Parietal lobe (tissue), 2 donors: Measurements from ENCODE around the gene MYLK2. TPM values are rescaled to one million over a fixed set of nuclear protein-coding genes. Genes with fewer than 3 reads are reported as not detected.

Experiments
- small RNA-seq: library from RNA; depleted of rRNA; stranded (forward); fragments of <200 nt; gene quantifications from one replicate; pipeline ENCODE3, GENCODE V24; 2014; ENCODE audit warnings: low replicate concordance
- total RNA-seq: library from RNA; depleted of rRNA; stranded (reverse); fragments of >200 nt; gene quantifications from one replicate; pipeline ENCODE4 v1.2.3, GENCODE V29; 2014

Gene MYLK2
- total RNA-seq: 0.94 TPM

DNA sequence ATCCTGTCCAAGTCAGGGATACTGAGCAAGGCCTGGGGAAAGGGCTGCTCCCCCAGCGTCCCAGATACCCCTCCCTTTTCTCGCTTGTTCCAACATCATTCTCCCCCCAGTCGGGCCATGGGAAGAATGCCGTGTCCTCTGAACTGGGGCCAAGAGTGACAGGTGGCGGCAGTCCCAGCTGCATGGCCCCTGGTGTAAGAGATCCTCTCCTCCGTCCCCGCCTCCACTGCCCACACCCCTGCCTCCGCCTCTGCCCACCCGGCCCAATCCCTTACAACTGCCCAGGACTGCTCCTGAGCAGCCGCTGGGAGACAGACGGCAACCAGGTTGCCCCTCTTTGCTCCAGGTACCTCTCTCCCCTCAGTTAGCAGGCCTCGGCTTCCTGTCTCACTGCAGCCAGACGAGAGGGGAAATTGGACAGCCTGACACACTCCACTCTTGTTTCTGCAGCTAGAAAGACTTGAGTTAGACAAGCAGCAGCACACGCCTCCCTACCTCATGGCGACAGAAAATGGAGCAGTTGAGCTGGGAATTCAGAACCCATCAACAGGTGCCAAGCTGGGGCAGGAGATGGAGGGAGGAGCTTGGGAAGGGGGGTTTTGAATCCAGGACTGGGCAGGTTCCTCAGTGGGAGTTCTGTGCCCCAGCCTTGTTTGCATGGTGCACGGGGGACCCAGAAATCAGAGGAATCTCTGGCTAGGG, at the start of gene MYLK2:
Gene MYLK2, plus strand, starts transcription at position 274 of the 702 bp plus-strand sequence. Its CDS starts 225 bp downstream, at position 499.

DNA sequence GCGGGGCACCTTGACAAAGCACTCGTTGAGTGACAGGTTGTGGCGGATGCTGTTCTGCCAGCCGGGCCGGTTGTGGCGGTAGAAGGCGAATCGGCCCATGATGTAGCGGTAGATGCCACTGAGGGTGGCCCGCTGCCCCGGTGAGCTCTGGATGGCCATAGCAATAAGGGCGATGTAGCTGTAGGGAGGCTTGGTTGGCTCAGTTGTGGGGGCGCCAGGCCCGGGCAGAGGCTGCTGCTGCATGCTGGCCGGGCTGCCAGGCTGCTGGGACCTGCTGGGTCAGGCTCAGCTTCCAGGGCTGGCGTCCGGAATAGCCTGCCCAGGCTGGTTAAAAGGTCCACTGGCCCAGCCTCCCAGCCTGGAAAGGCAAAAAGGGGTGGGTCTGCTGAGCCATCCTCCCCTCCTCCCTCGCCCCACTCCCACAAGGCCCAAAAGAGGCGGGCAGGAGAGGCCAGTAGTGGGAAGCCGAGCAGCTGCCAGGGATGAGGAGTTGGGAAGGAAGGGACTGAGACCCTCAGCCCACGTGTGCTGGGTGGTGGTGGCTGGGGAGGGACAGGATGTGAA, 26.2 kb downstream of the MYLK2 start, which contains the start of gene FOXS1:
Gene FOXS1, minus strand, starts transcription at position 305 of the 564 bp plus-strand sequence. Its CDS starts 62 bp downstream, at position 243.

GRCh38 chr20:31869942-31870725, 51.0 kb downstream of the MYLK2 start, which contains the start of the genes DUSP15 and TTLL9:
DUSP15 (minus strand) TSS chr20:31870527; CDS start chr20:31870337, 190 bp downstream.
TTLL9 (plus strand) TSS chr20:31870634; CDS start chr20:31871127, 493 bp downstream.

Small RNAs within 50 kb of the gene (small RNA-seq; reads per million reads assigned to genes)
- gene AL160175.1: not detected

Other genes starting within 250 kb of the MYLK2 start
- 26.0 TPM for gene ID1, start 214.1 kb upstream of the MYLK2 start, total RNA-seq
- not detected for gene COX4I2, start 181.4 kb upstream of the MYLK2 start, total RNA-seq
- 50.7 TPM for gene BCL2L1, start 96.5 kb upstream of the MYLK2 start, total RNA-seq
- gene TPX2, start 80.1 kb upstream of the MYLK2 start, total RNA-seq: 11.0 TPM
- not detected for gene FOXS1, start 26.2 kb downstream of the MYLK2 start, total RNA-seq
- gene DUSP15, start 51.2 kb downstream of the MYLK2 start, total RNA-seq: 6.6 TPM
- gene TTLL9, start 51.3 kb downstream of the MYLK2 start, total RNA-seq: 4.4 TPM
- gene PDRG1, start 132.7 kb downstream of the MYLK2 start, total RNA-seq: 5.6 TPM
- gene XKR7, start 148.8 kb downstream of the MYLK2 start, total RNA-seq: 18.2 TPM
- 2.8 TPM for gene CCM2L, start 191.1 kb downstream of the MYLK2 start, total RNA-seq
- gene HCK, start 232.9 kb downstream of the MYLK2 start, total RNA-seq: 2.2 TPM